Stimulated activated CD4-positive, alpha-beta T cell treated with anti-CD3 and anti-CD28 coated beads, Interleukin-4, amount 100 ng/mL, for 24 hours (primary cell): ENCODE data around the gene NOXA1.
"Not testable (repeated sequence)": the region's sequence is repeated elsewhere in the genome, so short reads cannot be mapped to it uniquely, and the experiment has no call there.

ENCODE experiments used
- DNase-seq: peaks from one replicate; pipeline ENCODE4 v3.0.0-alpha.2; 2020

NOXA1 gene

GRCh38 chr9:137441289-137441934 lies 18.2 kb downstream of the NOXA1 start, which contains the start of gene ENTPD8:
Gene ENTPD8 (minus strand): TSS chr9:137441357. CDS start chr9:137438285, 3,072 bp downstream.
- DNase-seq: no peak

GRCh38 chr9:137441935-137442321 lies 18.7 kb downstream of the NOXA1 start:
- no peak for DNase-seq

- no peak for DNase-seq
Measured at GRCh38 chr9:137444106-137444790, 21.1 kb downstream of the NOXA1 start.

- DNase-seq: peak; percentile 89
Measured at GRCh38 chr9:137445275-137445807, 22.1 kb downstream of the NOXA1 start.

GRCh38 chr9:137445930-137446431 lies 22.8 kb downstream of the NOXA1 start:
- DNase-seq: no peak

- no peak for DNase-seq
Measured at GRCh38 chr9:137446851-137447471, 23.8 kb downstream of the NOXA1 start.

GRCh38 chr9:137447722-137448601 lies 24.8 kb downstream of the NOXA1 start:
- no peak for DNase-seq

GRCh38 chr9:137448602-137448962 lies 25.4 kb downstream of the NOXA1 start:
- no peak for DNase-seq

- DNase-seq: no peak
Measured at GRCh38 chr9:137449081-137449844, 26.1 kb downstream of the NOXA1 start.

GRCh38 chr9:137449931-137450538 lies 26.8 kb downstream of the NOXA1 start:
- DNase-seq: no peak

GRCh38 chr9:137450539-137451222 lies 27.5 kb downstream of the NOXA1 start:
- DNase-seq: not testable (repeated sequence)

- DNase-seq: not testable (repeated sequence)
Measured at GRCh38 chr9:137451264-137452005, 28.2 kb downstream of the NOXA1 start.

- DNase-seq: no peak
Measured at GRCh38 chr9:137452006-137452760, 29.0 kb downstream of the NOXA1 start.

- DNase-seq: no peak
Measured at GRCh38 chr9:137452761-137453642, 29.8 kb downstream of the NOXA1 start.

GRCh38 chr9:137453643-137454081 lies 30.5 kb downstream of the NOXA1 start:
- DNase-seq: peak; percentile 58

- peak; percentile 34 for DNase-seq
Measured at GRCh38 chr9:137454145-137454596, 31.0 kb downstream of the NOXA1 start.

- no peak for DNase-seq
Measured at GRCh38 chr9:137454597-137455358, 31.6 kb downstream of the NOXA1 start.
